ENCODE results near the gene PLXNA4.

PLXNA4 gene

GRCh38 chr7:132108563-132108962 is 467.7 kb downstream of the PLXNA4 start:
- Mint-ChIP-seq H3K4me3 (no peak overlapping the region), H3K36me3 (ENCODE audit: low read depth) (no peaks in the 10 kb centered on the region), H3K27ac (no peak overlapping the region), H3K4me1 (no peaks in the 10 kb centered on the region), H3K27me3 (peaks cover 11% of the 10 kb centered on the region), H3K9me3 (no peaks in the 10 kb centered on the region)
- no peak for DNase-seq
- no peak for ATAC-seq

- H3K9me3 Mint-ChIP-seq, result peaks cover 4% of the 10 kb centered on the region
- no peaks in the 10 kb centered on the region for H3K4me1 Mint-ChIP-seq
- ATAC-seq, result no peak
- no peak overlapping the region for H3K27ac Mint-ChIP-seq
- no peaks in the 10 kb centered on the region for H3K36me3 Mint-ChIP-seq (ENCODE audit: low read depth)
- DNase-seq, result no peak
- H3K27me3 Mint-ChIP-seq, result peaks cover 14% of the 10 kb centered on the region
- no peak overlapping the region for H3K4me3 Mint-ChIP-seq
Observed at GRCh38 chr7:132106491-132106890, 469.8 kb downstream of the PLXNA4 start.

- peaks cover 14% of the 10 kb centered on the region for H3K27me3 Mint-ChIP-seq
- ATAC-seq, result no peak
- no peaks in the 10 kb centered on the region for H3K4me1 Mint-ChIP-seq
- no peaks in the 10 kb centered on the region for H3K36me3 Mint-ChIP-seq (ENCODE audit: low read depth)
- DNase-seq, result no peak
- H3K27ac Mint-ChIP-seq, result no peak overlapping the region
- H3K4me3 Mint-ChIP-seq, result no peak overlapping the region
- H3K9me3 Mint-ChIP-seq, result peaks cover 4% of the 10 kb centered on the region
Observed at GRCh38 chr7:132105096-132105495, 471.2 kb downstream of the PLXNA4 start.

- DNase-seq, result no peak
- Mint-ChIP-seq H3K4me1 (no peaks in the 10 kb centered on the region), H3K4me3 (no peak overlapping the region), H3K36me3 (ENCODE audit: low read depth) (no peaks in the 10 kb centered on the region), H3K27ac (no peak overlapping the region), H3K9me3 (peaks cover 4% of the 10 kb centered on the region), H3K27me3 (peaks cover 11% of the 10 kb centered on the region)
- no peak for ATAC-seq
Observed at GRCh38 chr7:132103718-132104117, 472.6 kb downstream of the PLXNA4 start.

- Mint-ChIP-seq H3K9me3 (peaks cover 4% of the 10 kb centered on the region), H3K4me3 (no peak overlapping the region), H3K27ac (no peak overlapping the region), H3K36me3 (ENCODE audit: low read depth) (no peaks in the 10 kb centered on the region), H3K4me1 (no peaks in the 10 kb centered on the region), H3K27me3 (peaks cover 9% of the 10 kb centered on the region)
- DNase-seq (no peak), ATAC-seq (no peak)
Observed at GRCh38 chr7:132102942-132103341, 473.3 kb downstream of the PLXNA4 start.

GRCh38 chr7:132102391-132102790 is 473.9 kb downstream of the PLXNA4 start:
- H3K27me3 Mint-ChIP-seq, result peaks cover 12% of the 10 kb centered on the region
- H3K4me3 Mint-ChIP-seq, result no peak overlapping the region
- no peaks in the 10 kb centered on the region for H3K4me1 Mint-ChIP-seq
- DNase-seq, result no peak
- peaks cover 4% of the 10 kb centered on the region for H3K9me3 Mint-ChIP-seq
- ATAC-seq, result no peak
- no peaks in the 10 kb centered on the region for H3K36me3 Mint-ChIP-seq (ENCODE audit: low read depth)
- H3K27ac Mint-ChIP-seq, result no peak overlapping the region

GRCh38 chr7:132100981-132101380 is 475.3 kb downstream of the PLXNA4 start:
- Mint-ChIP-seq H3K9me3 (peaks cover 4% of the 10 kb centered on the region), H3K27me3 (peaks cover 12% of the 10 kb centered on the region), H3K27ac (no peak overlapping the region), H3K36me3 (ENCODE audit: low read depth) (no peaks in the 10 kb centered on the region), H3K4me1 (no peaks in the 10 kb centered on the region), H3K4me3 (no peak overlapping the region)
- no peak for ATAC-seq
- no peak for DNase-seq

- no peaks in the 10 kb centered on the region for H3K36me3 Mint-ChIP-seq (ENCODE audit: low read depth)
- H3K4me3 Mint-ChIP-seq, result no peak overlapping the region
- H3K27ac Mint-ChIP-seq, result no peak overlapping the region
- DNase-seq, result no peak
- peaks cover 12% of the 10 kb centered on the region for H3K27me3 Mint-ChIP-seq
- no peak for ATAC-seq
- no peaks in the 10 kb centered on the region for H3K4me1 Mint-ChIP-seq
- H3K9me3 Mint-ChIP-seq, result peaks cover 4% of the 10 kb centered on the region
Observed at GRCh38 chr7:132100483-132100882, 475.8 kb downstream of the PLXNA4 start.

- H3K4me3 Mint-ChIP-seq, result no peak overlapping the region
- no peaks in the 10 kb centered on the region for H3K4me1 Mint-ChIP-seq
- no peak overlapping the region for H3K27ac Mint-ChIP-seq
- no peaks in the 10 kb centered on the region for H3K36me3 Mint-ChIP-seq (ENCODE audit: low read depth)
- H3K27me3 Mint-ChIP-seq, result peaks cover 8% of the 10 kb centered on the region
- no peak for DNase-seq
- ATAC-seq, result no peak
- H3K9me3 Mint-ChIP-seq, result peaks cover 4% of the 10 kb centered on the region
Observed at GRCh38 chr7:132099163-132099562, 477.1 kb downstream of the PLXNA4 start.

GRCh38 chr7:132098327-132098726 is 477.9 kb downstream of the PLXNA4 start:
- ATAC-seq, result no peak
- Mint-ChIP-seq H3K4me3 (no peak overlapping the region), H3K4me1 (no peaks in the 10 kb centered on the region), H3K9me3 (peaks cover 4% of the 10 kb centered on the region), H3K27ac (no peak overlapping the region), H3K36me3 (ENCODE audit: low read depth) (no peaks in the 10 kb centered on the region), H3K27me3 (peaks cover 8% of the 10 kb centered on the region)
- DNase-seq, result no peak

- H3K9me3 Mint-ChIP-seq, result peaks cover 4% of the 10 kb centered on the region
- no peaks in the 10 kb centered on the region for H3K4me1 Mint-ChIP-seq
- no peak overlapping the region for H3K27ac Mint-ChIP-seq
- peaks cover 5% of the 10 kb centered on the region for H3K27me3 Mint-ChIP-seq
- no peak for ATAC-seq
- H3K36me3 Mint-ChIP-seq (ENCODE audit: low read depth), result no peaks in the 10 kb centered on the region
- DNase-seq, result no peak
- H3K4me3 Mint-ChIP-seq, result no peak overlapping the region
Observed at GRCh38 chr7:132097550-132098134, 478.6 kb downstream of the PLXNA4 start.

- no peaks in the 10 kb centered on the region for H3K9me3 Mint-ChIP-seq
- no peak overlapping the region for H3K27ac Mint-ChIP-seq
- no peak overlapping the region for H3K4me3 Mint-ChIP-seq
- ATAC-seq (no peak), DNase-seq (no peak)
- no peaks in the 10 kb centered on the region for H3K36me3 Mint-ChIP-seq (ENCODE audit: low read depth)
- peaks cover 5% of the 10 kb centered on the region for H3K27me3 Mint-ChIP-seq
- no peaks in the 10 kb centered on the region for H3K4me1 Mint-ChIP-seq
Observed at GRCh38 chr7:132095111-132095765, 481.0 kb downstream of the PLXNA4 start.

- H3K9me3 Mint-ChIP-seq, result no peaks in the 10 kb centered on the region
- H3K27me3 Mint-ChIP-seq, result peaks cover 2% of the 10 kb centered on the region
- no peaks in the 10 kb centered on the region for H3K4me1 Mint-ChIP-seq
- no peak overlapping the region for H3K27ac Mint-ChIP-seq
- DNase-seq (no peak), ATAC-seq (no peak)
- H3K4me3 Mint-ChIP-seq, result no peak overlapping the region
- no peaks in the 10 kb centered on the region for H3K36me3 Mint-ChIP-seq (ENCODE audit: low read depth)
Observed at GRCh38 chr7:132092106-132092505, 484.2 kb downstream of the PLXNA4 start.

GRCh38 chr7:132091706-132092105 is 484.6 kb downstream of the PLXNA4 start:
- H3K27me3 Mint-ChIP-seq, result peaks cover 2% of the 10 kb centered on the region
- H3K4me3 Mint-ChIP-seq, result no peak overlapping the region
- no peaks in the 10 kb centered on the region for H3K9me3 Mint-ChIP-seq
- no peak overlapping the region for H3K27ac Mint-ChIP-seq
- ATAC-seq (no peak), DNase-seq (no peak)
- no peaks in the 10 kb centered on the region for H3K36me3 Mint-ChIP-seq (ENCODE audit: low read depth)
- H3K4me1 Mint-ChIP-seq, result no peaks in the 10 kb centered on the region

- H3K36me3 Mint-ChIP-seq (ENCODE audit: low read depth), result no peaks in the 10 kb centered on the region
- no peaks in the 10 kb centered on the region for H3K4me1 Mint-ChIP-seq
- ATAC-seq, result no peak
- H3K27me3 Mint-ChIP-seq, result no peaks in the 10 kb centered on the region
- H3K27ac Mint-ChIP-seq, result no peak overlapping the region
- DNase-seq, result no peak
- H3K4me3 Mint-ChIP-seq, result no peak overlapping the region
- H3K9me3 Mint-ChIP-seq, result no peaks in the 10 kb centered on the region
Observed at GRCh38 chr7:132090444-132090843, 485.8 kb downstream of the PLXNA4 start.

GRCh38 chr7:132089356-132089755 is 486.9 kb downstream of the PLXNA4 start:
- Mint-ChIP-seq H3K4me1 (no peaks in the 10 kb centered on the region), H3K27me3 (no peaks in the 10 kb centered on the region), H3K4me3 (no peak overlapping the region), H3K27ac (no peak overlapping the region), H3K36me3 (ENCODE audit: low read depth) (no peaks in the 10 kb centered on the region), H3K9me3 (no peaks in the 10 kb centered on the region)
- no peak for ATAC-seq
- no peak for DNase-seq
